H9 (cell line): ENCODE measurements around the gene UCP2. TPM values are rescaled to one million over a fixed set of nuclear protein-coding genes. Genes with fewer than 3 reads are reported as not detected.

Experiments
- DNase-seq: peaks from one replicate; pipeline ENCODE4 v3.0.0-alpha.2; 2017
- H2AFZ ChIP-seq: one replicate; pipeline ENCODE4 v1.6.1; 2013; ENCODE audit warnings: mild to moderate bottlenecking, low read length, control low read depth, moderate library complexity
- H2AK5ac ChIP-seq: 2 replicates; pipeline ENCODE4 v1.6.1; 2013; ENCODE audit warnings: low read length, control low read depth, mixed read lengths; ENCODE audit not compliant: insufficient read length
- H2BK120ac ChIP-seq: one replicate; pipeline ENCODE4 v1.6.1; 2013; ENCODE audit warnings: low read depth, mild to moderate bottlenecking, low read length, control low read depth, inconsistent platforms; ENCODE audit not compliant: poor library complexity, severe bottlenecking
- H2BK12ac ChIP-seq: 2 replicates; pipeline ENCODE4 v1.6.1; 2013; ENCODE audit warnings: low read length, control low read depth, mixed read lengths, low read depth; ENCODE audit not compliant: insufficient read length
- H2BK15ac ChIP-seq: 2 replicates; pipeline ENCODE4 v1.6.1; 2013; ENCODE audit warnings: low read depth, low read length, control low read depth
- H2BK20ac ChIP-seq: one replicate; pipeline ENCODE4 v1.6.1; 2013; ENCODE audit warnings: low read depth, mild to moderate bottlenecking, low read length, control low read depth, inconsistent platforms; ENCODE audit not compliant: poor library complexity, severe bottlenecking
- H2BK5ac ChIP-seq: 2 replicates; pipeline ENCODE4 v1.6.1; 2013; ENCODE audit warnings: low read length, control low read depth, mixed read lengths; ENCODE audit not compliant: insufficient read length
- H3K14ac ChIP-seq: 2 replicates; pipeline ENCODE4 v1.6.1; 2013; ENCODE audit warnings: low read length, control low read depth; ENCODE audit not compliant: insufficient read depth
- H3K18ac ChIP-seq: 2 replicates; pipeline ENCODE4 v1.6.1; 2013; ENCODE audit warnings: low read depth, mild to moderate bottlenecking, mixed read lengths, low read length, control low read depth; ENCODE audit not compliant: insufficient read length
- H3K23ac ChIP-seq: 2 replicates; pipeline ENCODE4 v1.6.1; 2013; ENCODE audit warnings: low read length, control low read depth, mixed read lengths, low read depth; ENCODE audit not compliant: insufficient read length
- H3K23me2 ChIP-seq: 2 replicates; pipeline ENCODE4 v1.6.1; 2013; ENCODE audit warnings: low read depth, mild to moderate bottlenecking, mixed read lengths, low read length, control low read depth; ENCODE audit not compliant: insufficient read length, poor library complexity, severe bottlenecking
- H3K27ac ChIP-seq: 2 replicates; pipeline ENCODE4 v1.5.1; 2013; ENCODE audit warnings: low read length, control low read depth, mixed read lengths, low read depth; ENCODE audit not compliant: insufficient read length
- H3K27me3 ChIP-seq: 2 replicates; pipeline ENCODE4 v1.6.1; 2013; ENCODE audit warnings: low read length, control low read depth, inconsistent platforms; ENCODE audit not compliant: insufficient read depth
- H3K4ac ChIP-seq: 2 replicates; pipeline ENCODE4 v1.6.1; 2013; ENCODE audit warnings: low read depth, mild to moderate bottlenecking, control low read depth, inconsistent platforms, low read length, moderate library complexity
- H3K4me1 ChIP-seq: 2 replicates; pipeline ENCODE4 v1.6.1; 2013; ENCODE audit warnings: low read length, control low read depth, inconsistent platforms; ENCODE audit not compliant: insufficient read depth
- H3K4me2 ChIP-seq: 2 replicates; pipeline ENCODE4 v1.6.1; 2013; ENCODE audit warnings: low read length, control low read depth, mixed read lengths; ENCODE audit not compliant: insufficient read length, insufficient read depth
- H3K56ac ChIP-seq: 2 replicates; pipeline ENCODE4 v1.6.1; 2013; ENCODE audit warnings: low read depth, mild to moderate bottlenecking, mixed read lengths, low read length, control low read depth; ENCODE audit not compliant: insufficient read length
- H3K79me1 ChIP-seq: 2 replicates; pipeline ENCODE4 v1.6.1; 2013; ENCODE audit warnings: low read depth, mild to moderate bottlenecking, moderate library complexity, low read length, control low read depth, inconsistent platforms; ENCODE audit not compliant: insufficient read depth, poor library complexity, severe bottlenecking
- H3K79me2 ChIP-seq: 2 replicates; pipeline ENCODE4 v1.6.1; 2013; ENCODE audit warnings: low read length, control low read depth, inconsistent platforms; ENCODE audit not compliant: insufficient read depth
- H3K9ac ChIP-seq: 2 replicates; pipeline ENCODE4 v1.6.1; 2013; ENCODE audit warnings: low read length, control low read depth, mixed read lengths; ENCODE audit not compliant: insufficient read length; ENCODE audit errors: extremely low read depth
- H3K9me3 ChIP-seq: one replicate; pipeline ENCODE4 v1.6.1; 2013; ENCODE audit warnings: low read depth, low read length, inconsistent platforms; ENCODE audit not compliant: control insufficient read depth
- H3T11ph ChIP-seq: one replicate; pipeline ENCODE4 v1.6.1; 2013; ENCODE audit warnings: mild to moderate bottlenecking, low read length, control low read depth, inconsistent platforms
- H4K20me1 ChIP-seq: one replicate; pipeline ENCODE4 v1.6.1; 2013; ENCODE audit not compliant: control insufficient read depth, insufficient read length, insufficient read depth
- H4K5ac ChIP-seq: 2 replicates; pipeline ENCODE4 v1.6.1; 2013; ENCODE audit warnings: low read depth, mild to moderate bottlenecking, mixed read lengths, low read length, control low read depth; ENCODE audit not compliant: insufficient read length
- H4K8ac ChIP-seq: replicated peaks from 2 replicates; pipeline ENCODE4 v1.6.1; 2013; ENCODE audit warnings: low read length, control low read depth, mixed read lengths, low read depth; ENCODE audit not compliant: insufficient read length
- H4K91ac ChIP-seq: 2 replicates; pipeline ENCODE4 v1.6.1; 2013; ENCODE audit warnings: low read depth, mild to moderate bottlenecking, moderate library complexity, mixed read lengths, low read length, control low read depth; ENCODE audit not compliant: insufficient read length
- H3K27ac Mint-ChIP-seq, 3 experiments: 2 replicates in 2 of 3; 3 replicates in 1 of 3; pipeline ENCODE4 v1.8.0; 2020 to 2021; ENCODE audit warnings: mixed read lengths in 3 of 3, mild to moderate bottlenecking in 1 of 3, moderate library complexity in 1 of 3
- H3K27me3 Mint-ChIP-seq: 2 replicates; pipeline ENCODE4 v1.8.0; 2021; ENCODE audit warnings: low read depth, mild to moderate bottlenecking, moderate library complexity, mixed read lengths
- H3K36me3 Mint-ChIP-seq, 3 experiments: 2 replicates in 2 of 3; 3 replicates in 1 of 3; pipeline ENCODE4 v1.8.0; 2020 to 2021; ENCODE audit warnings: low read depth in 3 of 3, mixed read lengths in 3 of 3; ENCODE audit not compliant: insufficient read depth in 1 of 3
- H3K4me1 Mint-ChIP-seq, 2 experiments: 2 replicates each; pipeline ENCODE4 v1.8.0; 2020; ENCODE audit warnings: mixed read lengths in 2 of 2
- H3K4me3 Mint-ChIP-seq, 2 experiments: 2 replicates in 1 of 2; 3 replicates in 1 of 2; pipeline ENCODE4 v1.8.0; 2020 to 2021; ENCODE audit warnings: mild to moderate bottlenecking in 2 of 2, mixed read lengths in 2 of 2, moderate library complexity in 1 of 2
- H3K9me3 Mint-ChIP-seq, 2 experiments: 2 replicates in 1 of 2; 3 replicates in 1 of 2; pipeline ENCODE4 v1.8.0; 2020; ENCODE audit warnings: mild to moderate bottlenecking in 2 of 2, mixed read lengths in 2 of 2, moderate library complexity in 1 of 2
- WGBS: extraction: QIAGEN DNeasy Blood & Tissue Kit; methylation state at CpG from one replicate; pipeline ENCODE4 v1.1.7; 2013; ENCODE audit warnings: missing lambda C conversion rate, low lambda C conversion rate, mixed read lengths; ENCODE audit not compliant: insufficient read length; ENCODE audit errors: extremely low coverage; 5-methylcytosine and 5-hydroxymethylcytosine counted together
- total RNA-seq: library from RNA; stranded (reverse); gene quantifications from 2 replicates; pipeline ENCODE4 v1.2.1, GENCODE V29; 2021
- TF ChIP-seq, protein P1 (sequence below): fragments of 200-600 bp; sonication (generic); conservative IDR thresholded peaks from 3 replicates; pipeline ENCODE4 v1.8.0; 2021; ENCODE audit warnings: antibody characterized with exemption, mild to moderate bottlenecking

The UCP2 gene
- total RNA-seq, 1 experiment from 2014 or later, result 62.1 TPM

DNA sequence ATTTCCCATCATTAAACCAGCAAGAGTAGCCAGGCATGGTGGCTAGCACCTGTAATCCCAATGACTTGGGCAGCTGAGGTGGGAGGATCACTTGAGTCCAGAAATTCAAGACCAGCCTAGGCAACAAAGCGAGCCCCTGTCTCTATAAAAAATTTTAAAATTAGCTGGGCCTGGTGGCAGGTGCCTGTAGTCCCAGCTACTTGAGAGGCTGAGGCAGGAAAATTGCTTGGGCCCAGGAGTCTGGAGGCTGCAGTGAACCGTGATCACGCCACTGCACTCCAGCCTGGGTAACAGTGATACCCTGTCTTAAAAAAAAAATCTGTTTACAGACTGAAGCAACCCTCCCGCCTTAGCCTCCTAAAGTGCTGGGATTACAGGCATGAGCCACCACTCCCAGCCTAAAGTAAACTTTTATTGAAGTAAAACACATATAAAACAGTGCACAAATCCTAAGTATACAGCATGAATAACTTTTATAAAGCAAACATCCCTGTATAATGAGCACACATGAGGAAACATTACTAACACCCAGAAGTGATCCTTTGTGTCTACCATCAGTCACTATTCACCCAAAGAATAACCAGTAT lies 13.6 kb upstream of the UCP2 start:
- TF ChIP-seq, protein P1, sequence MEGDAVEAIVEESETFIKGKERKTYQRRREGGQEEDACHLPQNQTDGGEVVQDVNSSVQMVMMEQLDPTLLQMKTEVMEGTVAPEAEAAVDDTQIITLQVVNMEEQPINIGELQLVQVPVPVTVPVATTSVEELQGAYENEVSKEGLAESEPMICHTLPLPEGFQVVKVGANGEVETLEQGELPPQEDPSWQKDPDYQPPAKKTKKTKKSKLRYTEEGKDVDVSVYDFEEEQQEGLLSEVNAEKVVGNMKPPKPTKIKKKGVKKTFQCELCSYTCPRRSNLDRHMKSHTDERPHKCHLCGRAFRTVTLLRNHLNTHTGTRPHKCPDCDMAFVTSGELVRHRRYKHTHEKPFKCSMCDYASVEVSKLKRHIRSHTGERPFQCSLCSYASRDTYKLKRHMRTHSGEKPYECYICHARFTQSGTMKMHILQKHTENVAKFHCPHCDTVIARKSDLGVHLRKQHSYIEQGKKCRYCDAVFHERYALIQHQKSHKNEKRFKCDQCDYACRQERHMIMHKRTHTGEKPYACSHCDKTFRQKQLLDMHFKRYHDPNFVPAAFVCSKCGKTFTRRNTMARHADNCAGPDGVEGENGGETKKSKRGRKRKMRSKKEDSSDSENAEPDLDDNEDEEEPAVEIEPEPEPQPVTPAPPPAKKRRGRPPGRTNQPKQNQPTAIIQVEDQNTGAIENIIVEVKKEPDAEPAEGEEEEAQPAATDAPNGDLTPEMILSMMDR, result no peak
- H3K23ac ChIP-seq, result no peak overlapping the region
- no peaks in the 10 kb centered on the region for H3K27me3 ChIP-seq
- no peak overlapping the region for H4K8ac ChIP-seq
- H3K4me2 ChIP-seq, result no peak overlapping the region
- no peak overlapping the region for H2AFZ ChIP-seq
- H3K79me2 ChIP-seq, result no peaks in the 10 kb centered on the region
- H3K56ac ChIP-seq, result no peak overlapping the region
- H2BK5ac ChIP-seq, result no peak overlapping the region
- H3K4ac ChIP-seq, result no peak overlapping the region
- H4K5ac ChIP-seq, result no peak overlapping the region
- Mint-ChIP-seq H3K9me3 (no peaks in the 10 kb centered on the region), H3K27ac (no peak overlapping the region), H3K4me3 (no peak overlapping the region), H3K27me3 (no peaks in the 10 kb centered on the region; the same call in none of the 2 replicates), H3K4me1 (peaks cover 14 to 19% of the 10 kb centered on the region in 2 experiments), H3K36me3 (no peaks in the 10 kb centered on the region)
- H2AK5ac ChIP-seq, result no peak overlapping the region
- H2BK20ac ChIP-seq, result no peak overlapping the region
- no CpG with 5 or more reads among the region's 4 CpGs for WGBS
- no peaks in the 10 kb centered on the region for H3K4me1 ChIP-seq
- H2BK12ac ChIP-seq, result no peak overlapping the region
- no peaks in the 10 kb centered on the region for H3K23me2 ChIP-seq
- H3K27ac ChIP-seq, result no peak overlapping the region
- no peak overlapping the region for H2BK15ac ChIP-seq
- H3K9ac ChIP-seq, result no peak overlapping the region
- no peak for DNase-seq
- no peaks in the 10 kb centered on the region for H4K20me1 ChIP-seq
- H3K14ac ChIP-seq, result no peak overlapping the region
- no peak overlapping the region for H3T11ph ChIP-seq
- no peak overlapping the region for H3K18ac ChIP-seq
- no peak overlapping the region for H4K91ac ChIP-seq
- H3K79me1 ChIP-seq, result no peaks in the 10 kb centered on the region
- H3K9me3 ChIP-seq, result no peaks in the 10 kb centered on the region
- no peak overlapping the region for H2BK120ac ChIP-seq
